Gastroesophageal sphincter (tissue), 4 donors: Measurements from ENCODE around the gene CMTM5. TPM values are rescaled to one million over a fixed set of nuclear protein-coding genes. Genes with fewer than 3 reads are reported as not detected.
"Not testable (repeated sequence)": the region's sequence is repeated elsewhere in the genome, so short reads cannot be mapped to it uniquely, and the experiment has no call there.

ENCODE experiments used
- ATAC-seq: fragments of 150-250 bp; one replicate; pipeline ENCODE4 v1.9.1; 2016; ENCODE audit warnings: mild to moderate bottlenecking, moderate library complexity
- H3K27ac ChIP-seq, 4 donors: fragments of 200-600 bp; sonication (generic) in 3 of 4; 1 replicate in 3 of 4; 2 replicates in 1 of 4; pipeline ENCODE4 v1.5.1; 2016 to 2019
- H3K27me3 ChIP-seq: fragments of 200-600 bp; sonication (generic); one replicate; pipeline ENCODE4 v1.5.1; 2019
- H3K36me3 ChIP-seq, 2 donors: fragments of 200-600 bp; sonication (generic); one replicate each; pipeline ENCODE4 v1.5.1; 2019; ENCODE audit warnings: control low read depth in 1 of 2
- H3K4me1 ChIP-seq, 3 donors: fragments of 200-600 bp; sonication (generic); 1 replicate in 2 of 3; 2 replicates in 1 of 3; pipeline ENCODE4 v1.5.1; 2016 to 2019; ENCODE audit warnings: control low read depth in 2 of 3
- H3K4me3 ChIP-seq, 2 donors: fragments of 200-600 bp; sonication (generic); one replicate each; pipeline ENCODE4 v1.5.1; 2019; ENCODE audit warnings: mild to moderate bottlenecking in 1 of 2, moderate library complexity in 1 of 2
- H3K9me3 ChIP-seq, 3 donors: fragments of 200-600 bp; sonication (generic); one replicate each; pipeline ENCODE4 v1.5.1; 2017 to 2019; ENCODE audit warnings: control low read depth in 2 of 3
- EP300 ChIP-seq: sonication (generic); formaldehyde crosslinking; IDR thresholded peaks from one replicate; pipeline ENCODE4 v1.6.1; 2017; ENCODE audit warnings: antibody characterized with exemption, mild to moderate bottlenecking
- POLR2A ChIP-seq, 2 donors: fragments of 450-650 bp; IDR thresholded peaks; one replicate each; pipeline ENCODE4 v1.6.1; 2017; ENCODE audit warnings: antibody characterized with exemption in 2 of 2, mild to moderate bottlenecking in 2 of 2, moderate library complexity in 1 of 2
- POLR2AphosphoS5 ChIP-seq: sonication (generic); formaldehyde crosslinking; IDR thresholded peaks from one replicate; pipeline ENCODE4 v1.6.1; 2017; ENCODE audit warnings: antibody characterized with exemption
- WGBS, 2 donors: methylation state at CpG; one replicate each; pipeline ENCODE4 v1.1.5; 2018; ENCODE audit warnings: low coverage in 1 of 2; 5-methylcytosine and 5-hydroxymethylcytosine counted together
- total RNA-seq, 4 donors: library from RNA; depleted of rRNA; stranded (reverse); fragments of >200 nt; gene quantifications; one replicate each; pipeline ENCODE4 v1.1.0, GENCODE V29; 2016
- TF ChIP-seq, protein P1 (sequence below), 4 experiments: fragments of 200-600 bp in 2 of 4; fragments of 450-650 bp in 2 of 4; sonication (generic) in 1 of 4; IDR thresholded peaks; one replicate each; pipeline ENCODE4 v1.5.1; 2017 to 2019; ENCODE audit warnings: antibody characterized with exemption in 4 of 4, mild to moderate bottlenecking in 2 of 4, moderate library complexity in 2 of 4

CMTM5 gene
- total RNA-seq, 4 donors from 2014 or later = 0.81 to 2.3 (median 1.2) TPM; not detected in 1

DNA sequence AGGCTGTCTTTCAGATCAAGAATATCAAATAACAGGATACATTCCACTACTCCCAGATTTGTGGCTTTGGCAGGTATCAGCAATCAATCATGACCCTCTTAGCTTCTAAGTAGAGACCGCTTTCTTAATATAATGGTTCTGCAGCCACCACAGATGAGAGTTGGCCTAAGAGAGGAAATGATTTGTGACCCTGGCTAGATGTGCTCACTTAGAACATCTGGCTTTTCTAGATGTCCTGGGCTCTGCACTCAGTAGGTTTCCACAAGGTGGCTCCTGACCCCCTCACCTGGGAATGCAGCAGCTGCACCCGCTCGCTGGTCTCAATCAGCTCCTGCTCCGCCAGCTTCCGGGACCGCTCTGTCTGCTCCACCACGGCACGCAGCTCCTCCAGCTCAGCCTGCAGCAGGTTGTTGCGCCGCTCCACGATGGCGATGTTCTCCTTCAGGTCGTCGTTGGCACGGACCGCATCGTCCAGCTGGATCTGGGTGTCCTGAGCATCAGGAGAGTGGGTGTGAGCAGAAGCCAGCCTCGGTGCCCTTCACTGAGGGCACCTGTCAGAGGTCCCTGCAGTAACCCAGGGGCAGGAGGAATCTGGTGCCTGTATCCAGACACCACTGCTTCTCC lies 8.9 kb downstream of the CMTM5 start:
- 80 to 93% methylated on average over 1 to 6 of the region's 18 CpGs for WGBS, 2 donors
- Histone ChIP-seq H3K27me3 (peaks cover 8% of the 10 kb centered on the region), H3K9me3 (no peaks in the 10 kb centered on the region), H3K4me3 (no peak overlapping the region), H3K27ac (no peak overlapping the region), H3K4me1 (no peaks in the 10 kb centered on the region), H3K36me3 (no peaks in the 10 kb centered on the region)
- TF ChIP-seq EP300 = no peak
- no peak for TF ChIP-seq POLR2AphosphoS5
- TF ChIP-seq POLR2A (IDR thresholded peaks at IDR 0.05) = no peak
- TF ChIP-seq, protein P1, sequence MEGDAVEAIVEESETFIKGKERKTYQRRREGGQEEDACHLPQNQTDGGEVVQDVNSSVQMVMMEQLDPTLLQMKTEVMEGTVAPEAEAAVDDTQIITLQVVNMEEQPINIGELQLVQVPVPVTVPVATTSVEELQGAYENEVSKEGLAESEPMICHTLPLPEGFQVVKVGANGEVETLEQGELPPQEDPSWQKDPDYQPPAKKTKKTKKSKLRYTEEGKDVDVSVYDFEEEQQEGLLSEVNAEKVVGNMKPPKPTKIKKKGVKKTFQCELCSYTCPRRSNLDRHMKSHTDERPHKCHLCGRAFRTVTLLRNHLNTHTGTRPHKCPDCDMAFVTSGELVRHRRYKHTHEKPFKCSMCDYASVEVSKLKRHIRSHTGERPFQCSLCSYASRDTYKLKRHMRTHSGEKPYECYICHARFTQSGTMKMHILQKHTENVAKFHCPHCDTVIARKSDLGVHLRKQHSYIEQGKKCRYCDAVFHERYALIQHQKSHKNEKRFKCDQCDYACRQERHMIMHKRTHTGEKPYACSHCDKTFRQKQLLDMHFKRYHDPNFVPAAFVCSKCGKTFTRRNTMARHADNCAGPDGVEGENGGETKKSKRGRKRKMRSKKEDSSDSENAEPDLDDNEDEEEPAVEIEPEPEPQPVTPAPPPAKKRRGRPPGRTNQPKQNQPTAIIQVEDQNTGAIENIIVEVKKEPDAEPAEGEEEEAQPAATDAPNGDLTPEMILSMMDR (IDR thresholded peaks at IDR 0.05) = no peak
- no peak for ATAC-seq

DNA sequence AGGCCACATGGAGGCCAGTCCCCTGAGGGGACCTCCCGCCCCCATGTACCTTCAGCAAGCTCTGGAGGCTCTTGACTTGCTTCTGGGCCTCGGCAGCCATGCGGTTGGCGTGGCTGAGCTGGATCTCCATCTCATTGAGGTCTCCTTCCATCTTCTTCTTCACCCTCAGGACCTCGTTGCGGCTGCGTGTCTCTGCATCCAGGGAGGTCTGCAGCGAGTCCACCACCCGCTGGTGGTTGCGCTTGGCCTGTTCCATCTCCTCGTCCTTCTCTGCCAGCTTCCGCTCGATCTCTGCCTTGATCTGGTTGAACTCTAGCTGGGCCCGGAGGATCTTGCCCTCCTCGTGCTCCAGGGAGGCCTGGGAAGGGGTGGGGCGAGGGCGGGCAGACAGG lies 9.4 kb downstream of the CMTM5 start:
- not testable (repeated sequence) for H3K4me3 ChIP-seq, H3K27ac ChIP-seq, H3K9me3 ChIP-seq, ATAC-seq, H3K4me1 ChIP-seq, H3K36me3 ChIP-seq, H3K27me3 ChIP-seq
- WGBS, 2 donors = no CpG with 5 or more reads among the region's 17 CpGs

DNA sequence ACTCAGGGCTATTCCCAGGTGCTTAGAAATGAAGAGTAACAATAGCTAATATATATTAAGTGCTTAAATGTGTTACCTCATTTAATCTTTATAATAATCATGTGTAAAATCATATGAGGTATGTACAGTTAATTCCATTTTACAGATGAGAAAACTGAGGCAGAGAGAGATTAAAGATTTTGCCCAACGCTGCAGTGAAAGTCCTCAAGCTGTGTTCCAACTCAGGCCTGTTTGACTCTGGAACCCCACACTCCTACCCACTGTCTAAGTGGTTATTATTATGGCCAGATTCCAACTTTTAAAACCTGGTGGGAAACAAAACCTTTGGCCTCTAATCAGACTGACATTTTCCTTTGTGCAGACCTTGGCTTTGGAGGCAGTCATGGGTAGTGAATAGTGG lies 10.2 kb downstream of the CMTM5 start:
- H3K9me3 ChIP-seq = no peaks in the 10 kb centered on the region
- no peak overlapping the region for H3K4me3 ChIP-seq
- 79 to 88% methylated on average over 1 of the region's 1 CpG for WGBS, 2 donors
- H3K4me1 ChIP-seq = no peaks in the 10 kb centered on the region
- TF ChIP-seq EP300 (no peak), POLR2A (IDR thresholded peaks at IDR 0.05) (no peak), POLR2AphosphoS5 (no peak)
- TF ChIP-seq, protein P1 (IDR thresholded peaks at IDR 0.05) = no peak
- no peak for ATAC-seq
- no peaks in the 10 kb centered on the region for H3K36me3 ChIP-seq
- H3K27me3 ChIP-seq = peaks cover 6% of the 10 kb centered on the region
- no peak overlapping the region for H3K27ac ChIP-seq

DNA sequence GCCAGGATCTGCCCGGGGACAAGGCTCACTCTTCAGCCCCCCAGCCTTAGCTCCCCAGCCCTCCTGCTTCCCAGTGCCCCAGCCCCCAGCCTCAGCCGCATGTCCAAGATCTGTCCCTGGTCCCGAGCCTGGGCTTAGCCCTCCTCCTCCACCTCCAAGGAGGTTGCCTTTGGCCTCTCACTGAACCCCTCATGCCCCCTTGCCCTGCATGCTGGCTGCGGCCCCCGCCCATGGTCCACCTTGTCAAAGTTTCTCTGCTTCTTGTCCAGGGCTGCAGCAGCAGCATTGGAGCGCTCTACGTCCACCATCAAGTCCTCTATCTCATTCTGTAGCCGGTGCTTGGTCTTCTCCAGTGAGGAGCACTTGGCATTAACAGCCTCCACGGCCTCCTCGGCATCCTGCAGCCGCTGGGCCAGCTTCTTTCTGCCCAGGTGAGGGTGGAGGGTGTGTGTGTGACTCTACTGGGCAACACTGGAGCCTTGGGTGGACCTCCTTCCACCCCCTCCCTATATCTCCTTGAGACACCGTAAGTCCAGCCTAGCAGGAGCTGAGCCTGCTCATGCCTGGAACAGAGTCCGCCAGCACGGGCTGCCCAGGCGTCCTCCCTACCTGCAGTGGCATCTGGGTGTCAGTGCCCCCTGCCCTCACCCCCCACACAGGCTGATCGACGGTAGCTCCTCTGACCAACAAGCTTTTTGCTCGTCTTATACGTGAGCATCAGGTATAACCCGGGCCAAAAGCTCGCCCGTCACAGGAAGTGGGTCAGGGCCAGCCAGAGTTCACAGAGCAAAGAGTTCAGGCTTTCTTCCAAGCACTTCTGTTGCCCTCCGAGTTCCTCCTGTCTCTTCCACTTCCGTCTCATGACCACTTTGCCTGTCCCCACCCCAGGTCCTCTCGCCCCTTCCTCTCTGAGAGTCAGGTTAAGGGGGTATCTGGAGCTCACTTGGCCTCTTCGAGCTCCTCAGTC lies 11.4 kb downstream of the CMTM5 start:
- Histone ChIP-seq H3K9me3 (no peaks in the 10 kb centered on the region), H3K4me3 (no peak overlapping the region), H3K36me3 (no peaks in the 10 kb centered on the region), H3K27me3 (peaks cover 6% of the 10 kb centered on the region), H3K27ac (no peak overlapping the region), H3K4me1 (no peaks in the 10 kb centered on the region)
- WGBS, 2 donors = 81 to 100% methylated on average over 1 to 8 of the region's 26 CpGs
- TF ChIP-seq POLR2A (IDR thresholded peaks at IDR 0.05) (no peak), POLR2AphosphoS5 (no peak), EP300 (no peak)
- TF ChIP-seq, protein P1 (IDR thresholded peaks at IDR 0.05) = no peak
- ATAC-seq = no peak

DNA sequence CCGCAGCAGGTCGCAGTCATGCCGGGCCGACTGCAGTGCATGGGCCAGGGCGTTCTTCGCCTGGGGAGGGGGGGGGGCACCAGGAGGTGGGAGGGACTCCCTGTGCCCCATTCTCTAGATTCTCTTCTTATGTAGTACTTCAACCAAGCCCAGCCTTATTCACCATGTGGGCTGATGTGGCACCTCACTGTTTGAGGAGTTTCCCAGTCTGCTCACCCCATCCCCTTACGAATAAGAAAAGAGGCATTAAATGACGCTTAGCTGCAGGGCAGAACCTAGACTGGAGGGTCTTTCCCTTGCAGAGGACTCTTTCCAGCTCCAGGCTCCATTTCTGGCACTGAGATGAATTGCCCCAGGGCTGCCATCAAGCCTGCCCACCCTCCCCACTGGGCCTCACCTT lies 12.2 kb downstream of the CMTM5 start:
- ATAC-seq = no peak
- H3K4me1 ChIP-seq = no peaks in the 10 kb centered on the region
- H3K27me3 ChIP-seq = peaks cover 6% of the 10 kb centered on the region
- no CpG with 5 or more reads among the region's 8 CpGs for WGBS, 2 donors
- no peaks in the 10 kb centered on the region for H3K9me3 ChIP-seq
- no peaks in the 10 kb centered on the region for H3K36me3 ChIP-seq
- TF ChIP-seq POLR2A (IDR thresholded peaks at IDR 0.05) (no peak), EP300 (no peak), POLR2AphosphoS5 (no peak)
- TF ChIP-seq, protein P1 (IDR thresholded peaks at IDR 0.05) = no peak
- no peak overlapping the region for H3K27ac ChIP-seq
- H3K4me3 ChIP-seq = no peak overlapping the region
